MV-4-11 (cell line): ENCODE data around the gene TTC6.
"Not testable (repeated sequence)": the region's sequence is repeated elsewhere in the genome, so short reads cannot be mapped to it uniquely, and the experiment has no call there.

Experiments
- DNase-seq: peaks from one replicate; lab custom pipeline; 2025; lab: John Stamatoyannopoulos, UW

The TTC6 gene, protein sequence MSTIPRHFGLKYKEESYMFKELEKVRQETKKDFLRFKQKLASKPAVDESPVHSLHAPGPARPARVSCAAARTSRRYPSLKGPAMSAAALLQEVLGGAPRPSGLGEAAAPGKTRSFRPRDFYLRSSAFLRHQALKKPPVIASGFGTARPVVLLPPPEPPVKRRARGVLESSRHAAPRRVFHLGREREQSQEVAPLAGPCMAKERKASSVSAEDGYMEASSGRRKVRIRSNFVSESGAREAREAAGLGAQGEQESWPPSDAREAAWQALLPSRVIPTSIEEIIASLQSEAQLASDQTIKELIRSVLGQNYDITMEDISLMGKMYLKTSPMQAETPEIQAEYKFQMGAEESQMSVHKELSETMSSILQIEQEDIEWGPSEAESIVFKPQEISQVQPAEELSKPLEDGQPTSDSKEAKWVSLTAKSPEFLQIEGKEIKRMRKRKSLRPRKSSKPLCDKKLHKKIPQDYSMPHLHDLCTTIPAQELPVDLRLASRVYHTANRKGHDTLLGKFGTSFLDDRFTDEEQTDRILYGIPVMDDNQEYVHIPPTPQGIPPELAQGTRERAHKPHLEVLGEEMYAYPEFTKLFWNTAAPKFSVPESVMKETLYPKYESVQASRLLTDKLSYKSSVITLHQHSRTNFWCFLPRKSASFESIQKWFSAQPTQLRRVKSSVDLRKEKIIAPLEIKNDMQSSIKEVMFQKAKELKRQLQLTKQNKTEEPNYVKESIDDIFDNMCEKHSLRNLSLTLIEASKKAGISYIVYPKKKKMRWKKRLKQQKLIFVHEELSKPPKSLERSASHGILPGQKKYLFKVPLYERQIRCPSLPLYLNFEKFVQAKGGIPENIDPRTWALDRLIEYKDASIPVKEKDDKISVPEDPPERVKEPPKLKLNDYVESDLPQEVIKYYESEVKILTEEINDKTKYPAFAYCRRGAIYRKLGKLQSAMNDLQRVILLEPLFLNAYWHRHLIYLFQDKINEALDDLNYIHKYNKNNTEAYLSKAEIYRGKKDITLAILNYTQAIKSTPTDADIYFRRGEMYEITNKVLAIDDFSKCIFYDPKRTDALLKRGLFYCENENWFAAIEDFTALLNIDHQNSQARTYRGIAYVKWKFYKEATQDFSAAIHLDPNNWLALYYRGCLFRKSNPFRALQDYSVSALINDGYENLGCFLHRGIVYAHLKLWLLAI (N-terminal part only)

DNA sequence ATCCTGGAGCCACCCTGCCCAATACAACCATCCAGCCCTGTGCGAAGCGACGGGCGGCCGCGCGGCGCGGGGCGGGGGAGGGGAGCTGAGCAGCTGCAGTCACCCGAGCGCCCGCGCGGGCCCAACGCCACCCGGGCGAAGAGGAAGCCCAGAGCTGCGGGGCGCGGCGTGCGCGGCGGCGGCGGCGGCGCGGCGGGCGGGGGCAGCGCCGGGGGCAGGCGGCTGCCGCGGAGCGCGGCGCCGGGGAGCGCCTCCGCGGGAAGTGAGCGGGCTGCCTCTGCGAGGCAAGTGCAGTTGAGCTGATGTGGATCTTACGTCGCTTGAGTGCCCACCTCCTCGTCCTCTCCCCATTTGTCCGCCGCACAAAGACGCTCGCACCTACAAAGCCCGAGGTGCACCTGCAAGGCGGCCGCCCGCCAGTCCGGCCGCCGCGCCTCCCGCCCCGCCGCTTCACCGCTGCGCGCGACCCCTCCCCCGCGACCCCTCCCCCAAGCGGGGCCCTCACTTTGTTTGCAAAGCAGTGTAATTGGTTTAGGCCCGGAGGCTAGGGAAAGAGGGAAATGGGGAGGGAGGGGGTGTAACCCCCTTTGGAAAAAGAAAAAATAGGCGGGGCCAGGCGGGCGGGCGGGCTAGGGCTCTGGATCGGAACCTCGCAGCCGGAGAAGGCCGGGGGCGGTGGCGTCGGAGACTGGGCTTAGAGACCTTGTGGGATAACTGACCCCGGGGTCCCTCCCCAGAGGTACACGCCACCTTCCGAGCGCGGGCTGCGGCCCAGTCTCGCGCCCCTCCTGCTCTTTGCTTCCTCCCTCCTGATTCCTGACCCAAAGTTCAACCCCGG is at the start of gene TTC6, which contains the start of gene FOXA1:
Gene TTC6 (plus strand): TSS at position 659 of the 838 bp plus-strand sequence. CDS start 26,436 bp downstream, outside the sequence.
Gene FOXA1 (minus strand): TSS at position 279 of the 838 bp plus-strand sequence. CDS start 277 bp downstream, at position 2.
- DNase-seq: no peak

DNA sequence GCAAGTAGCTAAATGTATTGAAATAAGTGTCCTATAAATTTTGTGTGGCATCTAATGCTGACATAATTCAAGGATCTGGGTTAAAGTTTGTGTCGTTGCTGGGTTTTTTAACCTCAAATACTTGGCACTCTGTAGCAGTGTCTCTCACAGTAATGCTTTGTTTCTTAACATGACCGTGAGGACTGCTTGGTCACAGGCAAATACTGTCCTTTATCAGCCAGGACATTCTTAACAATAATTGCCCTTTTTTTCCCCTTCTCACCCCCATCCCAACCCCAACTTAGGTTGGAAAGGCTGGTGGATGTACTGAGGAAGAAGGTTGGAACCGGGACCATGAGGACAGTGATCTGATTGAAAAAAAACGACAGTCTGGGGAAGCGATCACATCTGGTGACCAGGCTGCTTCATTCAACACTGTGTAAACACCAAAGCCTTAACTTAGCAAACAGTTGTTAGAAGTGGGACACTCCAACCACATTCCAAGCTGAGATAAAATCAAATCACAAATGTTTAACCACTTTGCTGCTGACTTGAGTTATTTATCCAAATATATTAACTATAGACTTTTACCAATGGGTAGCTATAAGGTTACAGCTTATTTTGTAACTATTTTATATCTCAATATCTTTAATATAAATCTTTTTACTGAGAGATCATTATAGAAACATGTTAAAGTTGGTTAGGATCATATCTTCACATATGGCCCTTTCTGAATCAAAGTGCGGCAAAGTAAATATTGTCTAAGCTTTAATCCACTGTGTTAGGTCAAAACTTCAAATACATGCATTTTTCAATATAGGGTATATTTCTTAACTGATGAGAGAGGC is 48.6 kb upstream of the TTC6 start:
- no peak for DNase-seq

DNA sequence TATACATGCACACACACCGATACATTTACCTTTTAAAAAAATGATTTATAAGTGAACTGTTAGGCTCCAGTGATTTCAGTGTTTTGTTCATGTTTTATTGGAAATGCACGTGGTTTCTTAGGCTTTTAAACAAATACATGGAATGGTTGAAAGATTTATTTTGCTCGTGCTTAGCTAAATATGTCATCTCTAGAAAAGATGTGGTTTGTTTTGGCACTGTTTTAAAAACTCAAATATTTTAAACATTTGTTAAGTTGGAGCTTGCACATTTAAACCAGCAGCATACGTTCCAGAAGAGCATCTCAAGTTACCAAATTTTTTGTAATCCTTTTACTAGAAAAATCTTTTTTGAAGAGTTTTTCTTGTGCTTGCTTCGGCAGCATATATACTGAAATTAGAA is 44.9 kb upstream of the TTC6 start:
- no peak for DNase-seq

DNA sequence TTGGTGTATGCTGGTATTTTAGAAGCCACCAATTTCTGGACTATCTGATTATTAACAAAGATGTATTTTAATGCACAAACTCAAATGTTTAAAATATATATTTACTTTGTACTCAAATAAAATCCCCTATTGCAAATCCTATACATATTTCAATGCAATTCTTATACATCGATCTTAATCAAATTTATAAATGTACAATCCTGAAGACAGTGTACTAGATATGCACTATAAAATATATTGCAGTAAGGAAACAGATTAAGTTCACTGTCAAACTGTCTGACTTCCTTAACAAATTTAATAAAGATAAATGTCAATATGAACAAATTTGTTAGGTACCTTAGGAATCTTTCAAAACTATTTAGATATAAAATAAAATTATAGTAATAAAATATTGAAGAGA is 44.3 kb upstream of the TTC6 start:
- DNase-seq: no peak

DNA sequence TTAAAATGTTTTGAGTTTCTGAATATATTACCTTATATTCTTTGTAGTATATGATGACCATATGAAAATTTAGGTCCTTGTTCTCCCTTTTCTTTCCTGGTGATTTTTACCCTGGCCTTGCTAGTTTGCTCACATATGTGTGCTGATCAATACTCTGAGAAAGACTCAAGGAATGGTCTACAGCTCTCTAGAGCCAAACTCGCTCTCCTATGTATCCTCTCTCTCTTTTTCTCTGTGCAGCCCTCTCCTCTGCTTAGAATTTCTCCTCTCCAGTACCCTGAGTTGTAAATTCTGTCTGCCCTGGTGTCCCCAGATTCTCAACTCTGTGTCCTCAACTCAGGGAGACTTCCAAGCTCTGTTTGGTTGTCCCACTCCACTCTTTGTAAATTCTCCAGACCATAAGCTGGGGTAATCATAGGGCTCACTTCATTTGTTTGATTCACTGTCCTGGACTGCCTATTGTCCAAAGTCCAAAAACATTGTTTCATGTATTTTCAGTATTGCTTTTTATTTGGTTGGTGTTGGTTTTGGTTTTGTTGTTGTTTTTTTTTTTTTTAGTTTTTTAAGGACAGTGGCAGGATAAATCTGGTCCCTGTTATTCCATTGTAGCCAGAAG is 41.4 kb upstream of the TTC6 start:
- DNase-seq: no peak

DNA sequence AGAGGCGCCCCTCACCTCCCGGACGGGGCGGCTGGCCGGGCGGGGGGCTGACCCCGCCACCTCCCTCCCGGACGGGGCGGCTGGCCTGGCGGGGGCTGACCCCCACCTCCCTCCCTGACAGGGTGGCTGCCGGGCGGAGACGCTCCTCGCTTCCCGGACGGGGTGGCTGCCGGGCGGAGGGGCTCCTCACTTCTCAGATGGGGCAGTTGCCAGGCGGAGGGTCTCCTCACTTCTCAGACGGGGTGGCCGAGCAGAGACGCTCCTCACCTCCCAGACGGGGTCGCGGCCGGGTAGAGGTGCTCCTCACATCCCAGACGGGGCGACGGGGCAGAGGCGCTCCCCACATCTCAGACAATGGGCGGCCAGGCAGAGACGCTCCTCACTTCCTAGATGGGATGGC is 39.8 kb upstream of the TTC6 start:
- DNase-seq: not testable (repeated sequence)

DNA sequence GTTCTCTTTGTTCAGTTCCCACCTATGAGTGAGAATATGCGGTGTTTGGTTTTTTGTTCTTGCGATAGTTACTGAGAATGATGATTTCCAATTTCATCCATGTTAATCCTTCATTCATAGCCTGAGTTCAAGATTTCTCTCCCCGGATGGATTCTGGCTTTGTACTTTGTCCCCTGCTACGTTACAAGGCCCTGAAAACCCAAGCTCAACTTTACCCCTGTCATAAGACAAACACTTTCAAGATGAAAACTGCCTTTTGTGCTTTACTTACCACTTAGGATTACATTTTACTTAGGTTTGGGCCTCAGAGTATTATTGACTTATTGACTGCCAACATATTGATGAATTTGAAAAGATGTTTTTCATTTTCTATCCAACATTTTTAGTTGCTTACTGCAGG is 36.7 kb upstream of the TTC6 start:
- DNase-seq: no peak

DNA sequence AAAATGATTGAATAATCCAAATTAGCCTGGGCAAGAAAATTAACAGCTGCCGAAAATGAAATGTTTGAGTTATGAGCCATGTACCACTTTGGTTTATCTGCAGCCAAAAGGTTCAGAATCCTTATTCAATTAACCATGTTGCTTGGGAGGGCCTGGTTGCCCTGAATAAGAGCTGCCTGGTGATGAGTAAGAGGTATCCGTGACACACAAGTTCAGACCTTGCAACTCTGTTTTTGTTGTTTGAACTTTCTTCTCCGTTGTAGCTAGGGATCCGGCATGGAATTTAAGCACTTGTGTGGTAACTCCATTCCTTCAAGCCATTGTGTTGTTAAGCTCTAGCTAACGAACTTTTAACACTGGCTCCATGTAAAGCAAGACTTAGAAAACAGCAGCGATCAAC is 36.0 kb upstream of the TTC6 start:
- DNase-seq: no peak

DNA sequence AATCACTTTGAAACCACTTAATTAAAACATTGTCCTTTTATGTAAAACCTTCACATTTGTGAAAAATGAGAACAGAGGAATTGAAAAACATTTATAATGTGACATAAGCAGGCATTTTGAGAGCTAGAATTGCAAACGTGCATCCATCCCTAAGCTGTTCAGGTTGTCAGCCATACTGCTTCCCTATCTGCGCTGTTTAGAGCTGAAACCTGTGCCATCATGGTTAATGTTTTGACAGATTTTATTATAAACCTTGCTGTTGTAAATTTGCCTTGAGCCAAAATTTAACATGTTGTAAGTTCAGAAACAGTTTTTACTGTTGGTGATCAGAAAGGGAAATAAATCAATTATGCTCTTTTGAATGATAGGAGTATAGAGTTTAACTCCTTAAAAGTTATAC is 32.2 kb upstream of the TTC6 start:
- no peak for DNase-seq

DNA sequence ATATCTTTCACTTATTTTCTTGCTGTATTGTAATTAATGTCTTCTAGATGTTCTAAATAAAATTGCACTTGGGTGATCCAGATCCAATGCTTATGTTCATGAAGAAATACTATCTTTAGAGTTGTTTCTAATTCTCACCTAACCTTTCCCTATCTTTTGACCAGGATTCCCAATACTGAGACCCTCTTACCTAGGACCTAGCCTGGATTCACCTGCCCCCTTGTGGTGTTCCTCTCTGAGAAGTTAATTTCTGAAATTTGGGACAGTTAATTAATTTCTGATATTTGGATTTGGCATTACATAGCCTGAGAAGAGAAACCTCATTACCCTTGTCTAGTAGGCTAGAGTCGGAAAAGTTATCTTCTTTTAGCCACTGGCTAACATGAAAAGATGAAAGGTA is 29.9 kb upstream of the TTC6 start:
- DNase-seq: no peak

DNA sequence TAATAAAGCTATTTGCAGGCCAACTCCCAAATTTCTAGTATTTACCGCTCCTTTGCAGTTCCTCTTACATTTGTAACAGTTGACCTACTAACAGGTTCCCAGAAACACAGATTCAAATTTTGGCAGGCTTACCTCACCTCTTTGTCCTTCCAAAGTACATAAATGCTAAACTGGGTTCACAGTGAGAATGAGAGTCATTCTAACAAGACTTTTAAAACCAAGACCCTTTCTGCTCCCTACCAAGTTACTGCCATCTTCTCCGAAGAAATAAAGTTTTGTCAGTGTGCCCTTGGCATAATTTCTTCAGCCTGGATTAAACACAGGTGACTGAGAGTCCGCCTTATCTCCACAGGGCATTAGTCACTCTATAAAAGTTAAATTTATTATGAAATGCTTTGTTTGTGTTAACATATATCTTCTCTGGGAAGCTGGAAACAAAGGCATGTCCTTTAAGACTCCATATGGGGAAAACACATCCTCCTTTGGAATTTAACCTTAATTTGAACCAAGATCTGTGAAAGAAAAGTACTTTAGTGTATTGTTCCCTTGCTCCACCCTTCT is 28.5 kb upstream of the TTC6 start:
- DNase-seq: no peak

DNA sequence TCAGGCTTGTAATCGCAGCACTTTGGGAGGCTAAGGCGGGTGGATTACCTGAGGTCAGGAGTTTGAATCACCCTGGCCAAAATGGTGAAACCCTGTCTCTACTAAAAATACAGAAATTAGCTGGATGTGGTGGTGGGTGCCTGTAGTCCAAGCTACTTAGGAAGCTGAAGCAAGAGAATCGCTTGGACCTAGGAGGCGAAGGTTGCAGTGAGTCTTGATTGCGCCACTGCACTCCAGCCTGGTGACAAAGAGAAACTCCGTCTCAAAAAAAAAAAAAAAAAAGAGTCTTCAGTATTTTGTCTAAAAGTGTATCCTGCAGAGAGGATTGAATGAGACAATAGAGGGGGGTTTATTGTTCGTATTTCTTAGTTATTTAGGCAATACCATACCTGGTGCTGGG is 25.7 kb upstream of the TTC6 start:
- DNase-seq: no peak

DNA sequence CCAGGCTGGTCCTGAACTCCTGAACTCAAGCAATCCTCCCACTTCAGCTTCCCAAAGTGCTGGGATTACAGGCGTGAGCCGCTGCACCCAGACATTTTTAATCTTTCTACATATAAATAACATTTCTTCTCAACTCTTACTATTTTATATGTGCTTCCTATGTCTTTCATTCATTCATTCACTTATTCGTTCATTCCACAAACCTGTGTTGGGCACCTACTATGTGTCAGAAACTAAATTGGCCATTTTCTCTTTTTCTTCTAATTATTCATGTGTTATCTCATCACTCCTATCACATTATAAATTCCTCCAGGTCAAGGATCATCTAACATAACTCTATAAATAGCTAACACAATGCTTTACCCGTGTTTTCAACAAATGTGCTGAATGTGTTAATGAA is 24.0 kb upstream of the TTC6 start:
- DNase-seq: no peak

DNA sequence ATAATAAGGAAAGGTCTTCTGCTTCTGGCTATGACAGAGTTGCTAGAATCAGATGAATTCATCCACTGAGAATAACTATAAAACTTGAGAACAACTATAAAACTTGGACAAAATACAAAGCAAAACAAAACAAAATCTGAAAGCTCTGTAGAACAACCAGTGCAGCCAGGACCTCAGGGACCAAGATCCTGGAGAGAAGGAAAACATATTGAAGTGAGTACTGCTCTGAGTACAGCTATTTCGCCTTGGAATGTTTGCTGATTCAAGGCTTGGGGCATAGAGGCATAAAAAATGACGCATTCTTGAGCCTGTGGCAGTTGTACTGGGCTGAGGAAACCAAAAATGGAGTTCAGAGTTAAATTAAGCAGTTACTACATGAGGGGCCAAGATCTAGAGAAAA is 22.1 kb upstream of the TTC6 start:
- no peak for DNase-seq

DNA sequence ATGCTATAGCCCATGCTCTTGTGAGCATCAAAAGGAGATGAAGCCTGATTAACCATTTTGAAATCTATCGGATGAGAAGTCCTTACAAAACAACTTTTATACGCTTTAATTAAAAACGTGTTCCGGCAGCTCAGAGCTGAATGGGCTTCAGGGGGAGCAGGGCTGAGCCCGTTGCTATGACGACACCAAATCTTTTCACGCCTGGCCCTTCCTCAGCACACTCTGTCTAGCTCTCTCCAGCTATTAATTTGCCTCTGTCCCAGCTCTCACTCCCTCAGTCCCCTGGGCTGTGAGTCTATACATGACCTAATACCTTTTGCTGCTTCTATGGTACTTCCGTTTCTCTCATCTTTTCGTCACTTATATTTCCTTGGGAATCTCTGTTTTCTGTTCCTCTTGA is 16.2 kb upstream of the TTC6 start:
- no peak for DNase-seq

DNA sequence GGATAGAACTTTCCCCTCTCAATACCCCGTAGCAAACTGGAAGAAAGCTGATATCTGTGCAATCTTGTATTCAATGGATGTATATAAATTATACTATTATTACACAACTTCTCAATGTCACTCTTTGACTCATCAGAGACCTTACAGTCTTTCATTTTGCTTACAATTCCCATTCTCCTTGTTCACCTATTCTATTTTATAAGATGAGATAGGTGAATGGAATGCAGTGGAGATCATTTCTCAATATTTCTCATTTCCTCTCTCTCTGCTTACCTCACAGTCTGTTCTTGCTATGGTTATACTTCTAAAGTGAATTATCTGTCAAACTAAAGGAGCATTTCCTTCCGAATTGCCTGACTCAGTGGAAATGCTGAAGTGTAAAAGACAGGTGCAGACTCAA is 15.3 kb upstream of the TTC6 start:
- no peak for DNase-seq

DNA sequence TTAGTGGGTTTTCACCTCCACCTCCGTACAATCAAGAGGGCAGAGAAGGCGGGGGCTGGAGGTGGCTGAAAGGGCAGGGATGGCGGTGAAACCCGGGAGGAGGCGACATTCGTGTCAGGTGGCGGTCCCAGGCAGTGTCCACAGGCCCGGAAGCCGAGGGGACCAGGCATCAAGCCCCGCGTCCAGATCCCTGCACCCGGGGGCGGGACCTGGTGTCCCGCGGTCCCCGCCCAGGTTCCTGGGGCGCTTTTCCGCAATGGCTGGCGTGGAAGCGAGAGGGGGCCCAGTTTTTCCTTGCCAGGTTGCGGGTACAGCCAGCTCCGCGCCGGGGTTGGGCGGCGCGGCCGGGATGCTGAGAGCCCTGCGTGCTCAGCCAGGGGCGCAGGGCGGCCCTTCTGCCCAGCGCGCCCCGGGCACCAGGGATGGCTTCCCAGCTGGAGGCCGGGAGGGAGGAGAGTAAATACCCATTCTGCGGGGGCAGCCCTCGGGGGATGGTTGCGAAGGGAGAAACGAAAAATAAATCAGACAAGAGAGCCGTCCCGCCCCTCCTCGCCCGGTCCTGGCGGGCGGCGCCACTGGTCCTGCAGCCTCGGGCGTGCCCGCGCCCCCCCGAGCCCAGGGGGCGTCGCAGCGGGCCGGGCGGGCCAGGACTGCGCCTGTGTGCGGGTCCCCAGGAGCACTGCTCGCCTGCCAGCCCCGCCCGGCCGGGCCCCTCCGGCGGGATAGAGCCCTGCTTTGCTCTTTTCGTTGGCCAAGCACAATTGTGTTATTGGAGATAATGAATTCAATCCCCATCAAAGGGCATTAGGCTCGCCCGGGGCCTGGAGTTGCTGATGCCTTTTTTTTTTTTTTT is 11.8 kb upstream of the TTC6 start:
- DNase-seq: no peak

DNA sequence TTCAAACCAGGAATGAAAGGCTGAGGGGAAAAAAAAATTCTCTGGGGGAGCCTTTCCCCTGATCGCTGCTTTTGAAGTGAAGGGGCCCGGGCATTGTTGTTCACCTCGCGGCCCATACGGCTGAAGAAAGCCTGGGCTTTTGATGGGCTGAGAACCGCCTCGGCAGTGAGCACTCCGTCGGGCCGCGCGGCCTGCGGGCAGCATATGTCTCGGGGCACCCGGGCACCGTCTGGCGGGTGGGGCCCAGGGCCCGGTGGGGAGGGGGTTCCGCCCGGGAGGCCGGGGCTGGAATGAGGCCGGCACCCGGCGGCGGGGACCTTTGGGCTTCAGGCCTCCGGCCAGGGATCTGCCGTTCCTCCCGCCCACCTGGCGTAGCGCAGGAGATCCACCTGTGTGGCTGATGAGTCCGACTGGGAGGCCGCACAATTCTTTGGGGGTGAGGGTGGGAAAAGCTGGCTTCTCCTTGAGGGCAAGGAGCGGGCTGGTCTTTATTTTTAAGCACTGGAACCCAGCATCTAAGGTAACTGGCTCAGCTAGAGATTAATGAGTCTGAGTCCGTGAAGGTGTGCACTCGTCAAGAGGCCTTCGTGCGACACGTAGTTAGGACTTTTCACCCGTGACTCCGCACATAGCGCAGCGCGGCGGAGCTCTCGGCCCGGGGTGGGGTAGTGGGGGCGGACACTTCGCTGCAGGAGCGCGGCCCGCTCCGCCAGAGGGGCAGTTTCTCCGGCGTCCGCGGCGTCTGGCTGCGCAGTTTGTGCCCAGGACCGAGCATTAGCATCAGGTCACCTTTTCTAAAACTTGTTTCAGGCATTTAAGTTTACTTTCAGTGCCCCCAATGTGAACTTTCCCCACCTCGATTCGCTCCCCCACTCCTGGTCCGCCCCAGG is 11.0 kb upstream of the TTC6 start:
- DNase-seq: no peak
